Measurements from ENCODE around the gene CNTNAP1.

The CNTNAP1 gene

DNA sequence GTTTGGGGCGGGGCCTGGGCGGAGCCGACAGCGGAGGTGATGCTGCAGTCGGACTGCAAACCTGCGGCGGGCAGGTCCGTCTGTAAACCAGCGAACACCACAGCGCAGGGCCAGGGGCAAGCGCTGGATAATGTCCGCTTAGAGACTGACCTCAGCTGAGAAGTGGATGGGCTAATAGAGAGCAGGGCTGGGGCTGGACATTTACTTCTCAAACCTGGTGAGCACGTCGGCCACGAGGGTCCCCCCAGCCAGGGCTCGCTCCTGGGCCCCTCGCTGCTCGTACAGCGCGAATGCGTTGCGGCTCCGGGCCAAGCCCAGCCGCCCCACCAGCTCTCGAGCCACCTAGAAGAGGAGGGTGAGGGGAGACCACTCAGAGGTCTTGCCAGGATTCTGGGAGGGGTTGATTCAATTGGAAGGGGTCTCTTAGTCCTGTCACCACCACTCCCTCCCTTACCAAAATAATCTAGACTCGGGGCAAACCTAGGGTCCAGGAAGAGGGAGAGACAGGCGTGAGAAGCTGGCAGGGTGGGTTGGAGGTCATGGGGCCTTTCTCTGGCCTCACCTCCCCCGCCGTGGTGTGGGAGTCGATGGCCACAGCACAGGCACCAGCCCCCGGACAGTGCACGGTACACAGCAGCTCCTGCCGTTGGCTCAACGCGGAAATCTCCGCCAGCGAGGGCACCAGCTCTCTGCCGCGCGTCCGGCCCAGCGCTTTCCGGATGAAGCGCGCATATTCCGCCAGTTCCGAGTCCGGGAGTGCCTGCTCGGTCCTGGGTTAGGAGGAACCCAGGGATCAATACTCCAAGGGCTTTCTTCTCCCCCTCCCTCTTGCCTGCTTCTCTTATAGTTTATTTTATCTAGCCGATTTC, 11.3 kb upstream of the CNTNAP1 start:
- no peak for DNase-seq

DNA sequence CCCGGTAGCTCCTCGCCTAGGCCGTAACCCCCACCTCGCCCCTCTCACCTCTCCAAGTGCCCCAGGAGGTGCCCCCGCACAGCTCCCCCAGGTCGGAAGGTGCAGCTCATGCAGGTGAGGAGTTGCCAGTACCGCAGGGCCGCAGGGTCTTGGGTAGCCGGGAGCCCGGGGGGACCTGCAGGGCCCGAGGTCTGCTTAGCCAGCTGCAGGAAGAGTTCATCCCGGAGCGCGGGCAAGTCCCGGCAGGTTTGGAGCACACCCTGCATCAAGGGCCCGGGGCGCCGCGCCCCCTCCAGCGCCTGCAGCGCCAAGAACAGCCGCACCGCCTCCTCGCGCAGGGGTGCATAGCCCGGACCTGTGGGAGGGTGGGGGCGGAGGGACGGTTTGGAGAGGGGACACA, 10.3 kb upstream of the CNTNAP1 start:
- no peak for DNase-seq

DNA sequence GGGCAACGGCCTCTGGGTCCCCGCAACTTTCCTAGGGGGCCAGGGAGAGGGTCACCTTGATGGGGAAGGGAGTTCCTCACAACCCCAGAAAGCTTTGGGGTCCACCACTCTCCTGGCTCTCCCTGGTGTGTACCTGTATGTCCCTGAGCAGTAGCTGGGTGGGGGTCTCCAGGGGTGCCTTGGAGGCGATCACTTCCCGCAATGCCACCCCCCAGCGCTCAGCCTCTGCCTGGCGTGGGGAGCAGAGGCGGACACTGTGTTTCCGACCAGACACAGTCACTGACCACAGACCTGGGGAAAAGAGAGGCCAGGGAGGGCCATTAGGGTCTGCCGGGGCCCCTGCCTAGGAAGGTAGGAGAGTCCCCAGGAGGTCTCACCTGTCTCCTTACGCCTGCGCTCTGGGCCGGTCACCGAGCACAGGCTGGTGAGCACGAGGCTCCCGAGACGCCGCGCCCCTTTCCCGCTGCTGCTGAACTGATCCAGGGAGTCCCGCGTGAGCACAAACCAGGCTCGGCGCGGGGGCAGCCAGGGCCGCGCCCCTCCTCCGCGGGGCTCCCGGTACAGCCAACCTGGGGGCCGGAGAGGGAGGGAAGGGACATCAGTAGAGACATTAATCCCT, 9.0 kb upstream of the CNTNAP1 start:
- DNase-seq, result no peak

DNA sequence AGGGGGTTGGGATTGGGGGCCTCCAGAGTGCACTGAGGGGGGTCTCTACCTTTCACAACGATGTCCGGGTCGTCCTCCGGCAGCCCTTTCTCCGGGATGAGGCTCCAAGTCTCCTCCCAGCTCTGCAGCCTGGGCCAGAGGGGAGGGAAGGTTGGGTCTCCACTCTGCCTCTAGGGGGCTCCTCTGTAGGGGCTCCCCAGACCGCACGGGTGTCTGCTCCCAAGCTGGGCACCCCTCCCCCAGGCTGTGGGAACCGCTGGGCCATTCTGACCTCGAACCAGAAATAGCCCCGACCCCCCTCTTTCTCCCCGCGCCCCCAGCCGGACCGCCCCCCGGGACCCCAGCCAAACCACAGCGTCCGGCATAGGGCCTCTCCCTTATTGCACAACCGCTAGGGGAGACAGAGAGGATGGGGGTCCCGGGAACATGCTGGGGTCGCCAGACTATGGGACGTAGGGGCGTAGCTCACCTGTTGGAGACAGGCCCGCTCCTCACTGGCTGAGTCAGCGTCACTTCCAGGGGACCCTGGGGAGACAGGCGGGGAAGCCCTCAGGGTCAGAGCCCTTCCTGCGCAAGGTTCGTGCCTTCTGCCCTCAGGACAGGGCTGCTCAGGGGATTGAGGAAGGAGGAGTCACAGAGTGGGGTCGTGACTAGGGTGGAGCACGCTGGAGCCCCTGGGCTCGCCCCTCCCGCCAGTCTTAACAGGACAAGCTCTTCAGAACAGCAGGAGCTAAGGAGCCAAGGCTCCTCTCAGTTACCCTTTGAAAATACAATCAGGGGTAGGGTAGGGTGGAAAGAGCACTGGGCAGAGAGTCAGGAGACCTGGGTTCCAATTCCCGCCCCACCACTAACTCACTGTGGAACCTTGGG, 8.2 kb upstream of the CNTNAP1 start:
- peak; percentile 71 for DNase-seq

DNA sequence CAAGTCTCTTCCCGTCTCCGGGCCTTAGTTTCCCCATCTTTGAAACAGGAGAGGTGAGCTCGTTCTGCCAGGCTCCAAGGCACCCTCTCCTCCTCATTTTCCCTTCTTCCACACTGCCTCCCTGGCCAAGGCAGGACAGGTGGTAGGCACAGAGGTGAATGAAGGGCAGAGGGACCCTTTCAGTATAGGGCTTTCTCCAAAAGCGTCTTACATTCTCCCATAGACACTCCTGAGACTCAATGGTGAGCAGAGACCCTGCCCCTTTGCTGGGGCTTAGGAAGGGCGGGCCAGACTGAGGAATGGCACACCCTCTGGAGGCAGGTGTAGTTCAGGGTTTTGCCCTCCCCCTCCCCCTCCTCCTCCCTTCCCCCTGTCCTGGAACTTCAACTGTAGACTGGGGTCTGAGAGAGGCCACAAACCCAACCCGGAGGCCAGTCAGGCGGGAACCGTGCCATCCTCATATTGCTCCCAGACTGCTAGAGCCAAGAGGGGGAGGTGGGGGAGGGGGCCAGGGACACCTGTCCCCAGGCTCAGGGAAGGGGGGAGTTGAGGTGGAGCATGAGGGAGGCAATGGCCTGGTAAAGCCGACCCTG, 7.5 kb upstream of the CNTNAP1 start:
- DNase-seq, result no peak

DNA sequence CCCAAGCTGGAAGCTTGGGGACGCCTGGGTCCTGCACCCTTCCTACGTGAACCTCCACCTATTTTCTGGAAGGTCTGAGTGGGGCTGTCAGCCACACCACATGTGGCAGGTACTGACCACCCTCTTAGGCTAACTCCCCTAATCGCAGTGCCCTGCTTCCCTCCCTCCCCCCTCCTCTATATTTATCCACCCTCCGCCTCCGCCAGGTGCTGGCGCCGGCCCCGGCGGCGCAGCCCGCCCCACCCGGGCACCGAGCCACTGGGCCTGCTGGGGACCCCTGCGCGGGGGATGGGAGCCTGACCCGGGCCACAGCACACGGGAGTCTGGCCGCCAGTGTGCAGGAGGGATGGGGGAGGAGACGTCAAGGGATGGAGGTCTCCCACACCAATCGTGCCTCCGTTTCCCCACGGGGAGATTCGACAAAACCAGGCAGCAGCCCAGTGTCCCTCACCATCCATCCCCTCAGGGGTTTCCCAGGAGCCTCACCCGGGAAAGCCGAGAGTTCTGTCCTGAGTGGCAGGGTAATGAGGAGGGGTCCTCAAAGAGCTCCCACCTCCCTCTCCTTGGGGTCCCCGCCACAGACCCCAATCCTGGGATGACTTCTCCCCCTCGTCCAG, 6.9 kb upstream of the CNTNAP1 start:
- DNase-seq, result no peak

DNA sequence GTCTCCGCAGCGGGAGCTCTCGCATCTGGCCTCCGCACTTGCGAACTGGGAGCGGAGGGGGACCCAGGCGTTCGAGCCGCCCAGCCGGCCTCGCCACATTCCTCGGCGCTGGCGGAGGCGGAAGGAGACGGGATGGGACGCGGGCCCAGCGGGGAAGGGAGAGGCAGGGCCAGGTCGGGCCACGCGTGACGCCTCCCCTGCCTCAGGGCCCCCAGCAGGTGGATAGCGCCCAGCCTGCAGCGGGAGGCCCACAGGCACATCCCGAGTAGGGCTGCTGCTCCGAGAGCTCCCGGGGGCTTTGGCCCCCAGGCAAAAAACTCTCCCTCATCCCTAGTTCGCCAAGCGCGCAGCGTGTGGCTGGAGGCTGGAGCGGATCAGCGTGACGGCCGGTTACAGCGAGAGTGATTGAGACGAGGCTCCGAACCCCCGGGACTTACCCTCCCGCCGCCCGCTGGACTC, 6.3 kb upstream of the CNTNAP1 start:
- DNase-seq, result peak; percentile 69

DNA sequence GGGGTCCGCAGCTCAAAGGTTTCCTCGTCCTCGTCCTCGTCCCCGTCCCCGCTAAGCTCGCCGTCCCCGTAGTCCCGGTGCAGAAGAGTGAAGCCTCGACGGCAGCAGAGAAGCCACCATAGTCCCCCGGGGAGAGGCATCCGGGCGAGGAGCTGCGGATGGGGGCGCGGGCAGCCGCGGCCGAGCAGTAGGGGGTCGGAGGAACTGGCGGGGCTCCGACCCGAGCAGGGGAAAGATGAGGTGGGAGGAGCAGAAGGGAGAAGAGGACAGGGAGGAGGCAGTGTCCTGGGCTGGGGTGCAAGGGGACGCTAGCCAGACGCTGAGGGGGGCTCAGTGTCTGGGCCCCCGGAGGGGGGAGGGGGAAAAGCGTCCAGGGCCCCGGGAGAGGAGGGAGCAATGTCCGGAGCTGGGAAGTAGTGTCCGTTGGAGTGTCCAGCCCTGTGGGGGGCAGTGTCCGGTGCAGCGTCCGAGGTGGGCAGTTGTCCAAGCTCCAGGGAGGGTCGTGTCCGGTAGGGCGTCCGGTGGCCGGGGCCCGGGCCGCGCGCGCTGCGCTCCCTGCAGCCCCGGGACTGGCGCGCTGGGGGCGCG, 5.8 kb upstream of the CNTNAP1 start, which contains the start of gene PLEKHH3:
Gene PLEKHH3, minus strand, starts transcription at position 571 of the 588 bp plus-strand sequence. Its CDS starts 431 bp downstream, at position 140.
- no peak for DNase-seq

DNA sequence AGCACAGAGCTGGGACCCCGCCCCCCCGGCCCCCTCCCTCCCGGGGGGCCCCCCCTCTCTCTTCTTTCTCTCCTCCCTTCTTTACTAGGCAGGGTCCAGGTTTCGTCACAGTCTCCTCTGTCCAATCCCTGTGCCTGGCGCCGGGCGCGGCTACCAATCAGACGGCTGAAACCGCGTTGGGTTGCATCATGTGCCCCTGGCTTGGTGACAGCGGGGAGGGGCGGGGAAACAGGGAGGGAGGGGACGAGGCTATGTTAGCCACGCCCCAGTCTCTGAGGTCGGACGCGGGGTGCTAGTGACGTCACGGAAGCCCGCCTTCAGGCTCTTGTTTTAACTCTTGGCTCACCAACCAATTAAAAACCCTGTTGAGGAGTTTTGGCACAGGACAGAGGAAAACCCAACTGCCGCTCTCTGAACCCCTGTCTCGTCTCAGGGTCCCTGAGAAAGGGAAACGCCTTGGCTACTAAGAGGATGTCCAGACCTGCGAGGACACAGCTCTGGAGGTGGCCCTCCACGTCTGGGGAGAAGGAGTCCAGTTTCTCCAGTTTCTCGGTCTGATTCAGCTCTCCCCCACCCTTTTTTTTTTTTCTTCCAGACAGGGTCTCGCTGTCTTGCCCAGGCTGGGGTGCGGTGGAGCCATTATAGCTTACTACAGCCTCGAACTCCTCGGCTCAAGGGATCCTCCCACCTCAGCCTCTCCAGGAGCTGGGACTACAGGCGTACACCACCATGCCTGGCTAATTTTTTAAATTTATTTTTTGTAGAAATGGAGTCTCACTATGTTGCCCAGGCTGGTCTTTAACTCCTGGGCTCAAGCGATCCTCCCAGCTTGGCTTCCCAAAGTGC, 5.1 kb upstream of the CNTNAP1 start:
- peak; percentile 99 for DNase-seq

DNA sequence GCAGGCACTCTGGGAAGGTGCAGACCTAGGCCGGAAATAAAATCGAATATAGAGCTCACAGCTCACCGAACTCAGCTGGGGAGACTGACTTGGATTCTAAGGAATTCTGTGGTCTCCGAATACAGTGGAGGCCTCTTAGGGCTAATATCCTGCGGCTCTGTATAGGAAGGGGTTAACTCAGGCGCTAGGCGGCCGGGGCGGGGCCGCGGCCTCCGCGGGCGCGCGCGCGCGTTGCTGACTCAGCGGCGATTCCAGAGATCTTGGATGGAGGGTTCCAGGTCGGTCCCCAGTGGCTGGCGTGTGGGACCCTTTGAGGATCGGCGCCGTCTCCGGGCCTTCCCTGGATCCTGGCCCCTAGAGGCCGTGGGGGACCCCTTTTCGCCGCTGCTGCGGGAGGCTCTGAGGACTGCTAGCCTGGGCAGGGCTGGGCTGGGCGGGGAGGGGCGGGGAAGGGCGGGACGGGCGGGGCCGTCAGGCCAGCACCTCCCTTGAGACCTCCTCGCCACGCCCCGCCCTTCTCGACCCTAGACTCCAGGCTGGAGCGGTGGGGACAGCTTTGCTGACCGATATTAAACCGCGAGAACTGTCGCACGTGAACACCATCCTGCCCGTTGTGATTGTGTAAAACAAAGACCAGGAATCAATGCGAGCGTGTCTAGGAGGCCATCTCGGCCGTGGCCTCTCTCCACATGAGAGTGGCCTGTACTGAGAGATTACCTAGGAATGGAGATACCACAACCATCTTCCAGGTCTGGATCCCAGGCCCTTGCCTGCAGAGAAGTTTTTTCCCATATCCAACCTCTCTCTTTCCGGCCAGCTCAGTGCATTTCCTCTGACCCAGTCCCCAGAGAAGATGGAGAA, 4.2 kb upstream of the CNTNAP1 start:
- DNase-seq, result peak; percentile 93

DNA sequence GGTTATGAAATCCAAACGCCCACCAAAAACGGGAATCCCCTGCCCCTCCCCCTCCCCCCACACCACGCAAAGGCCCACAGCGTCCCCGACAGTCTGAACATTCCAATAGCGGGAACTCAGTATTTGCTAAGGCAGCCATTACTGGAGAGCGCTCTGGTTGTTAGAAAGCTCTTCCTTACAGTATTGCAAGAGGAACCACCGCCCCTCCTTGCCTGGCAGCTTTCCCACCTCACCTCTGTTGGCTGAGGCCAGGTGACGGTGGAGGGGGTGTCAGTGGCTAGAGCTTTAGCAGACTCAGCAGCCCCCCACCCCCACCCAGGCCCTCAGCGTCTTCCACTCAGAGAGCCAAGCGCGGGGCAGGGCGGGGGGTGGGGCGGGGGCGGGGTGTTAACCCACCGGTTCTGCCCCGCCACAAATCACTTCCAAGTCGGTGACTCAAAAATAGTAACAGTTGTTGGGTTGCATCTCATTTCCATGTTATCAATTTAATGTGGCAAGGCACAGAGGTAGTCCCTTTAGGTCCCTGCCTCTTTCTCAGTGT, 3.3 kb upstream of the CNTNAP1 start:
- peak; percentile 80 for DNase-seq

DNA sequence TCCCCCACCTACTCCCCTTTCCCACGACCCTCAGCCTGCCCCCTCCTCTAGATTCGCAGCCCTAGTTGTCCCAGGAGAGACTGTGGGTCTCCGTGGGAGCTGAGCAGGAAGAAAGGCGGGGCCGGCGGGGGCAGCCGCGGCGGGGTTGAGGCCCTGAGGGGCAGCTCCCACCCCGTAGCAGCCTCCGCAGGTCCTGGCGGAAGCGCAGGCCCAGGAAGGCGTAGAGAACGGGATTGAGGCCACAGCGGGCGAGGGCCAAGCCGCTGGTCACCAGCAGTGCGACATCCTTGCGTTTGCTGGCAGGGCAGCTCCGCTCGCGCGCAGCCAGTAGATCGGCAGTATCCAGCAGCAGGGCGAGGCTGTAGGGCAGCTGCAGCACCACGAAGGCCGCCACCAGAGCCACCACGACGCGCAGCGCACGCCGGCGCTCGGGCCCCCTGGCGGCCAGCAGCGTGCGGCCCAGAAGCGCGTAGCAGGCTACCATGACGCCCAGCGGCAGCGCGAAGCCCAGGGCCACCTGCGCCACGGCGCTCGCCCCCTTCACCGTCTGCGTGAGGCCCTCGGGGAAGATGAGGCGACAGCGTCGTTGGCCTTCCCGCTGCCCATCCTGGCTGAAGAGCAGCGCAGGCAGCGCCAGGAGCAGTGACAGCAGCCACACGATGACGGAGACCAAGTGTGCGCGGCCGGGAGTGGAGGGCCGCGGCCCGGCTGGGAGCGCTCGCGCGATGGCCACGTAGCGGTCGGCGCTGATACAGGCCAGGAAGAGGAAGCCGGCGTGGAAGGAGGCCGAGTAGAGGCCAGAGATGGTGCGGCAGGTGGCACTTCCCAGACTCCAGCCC, 2.6 kb upstream of the CNTNAP1 start:
- DNase-seq, result peak; percentile 91

DNA sequence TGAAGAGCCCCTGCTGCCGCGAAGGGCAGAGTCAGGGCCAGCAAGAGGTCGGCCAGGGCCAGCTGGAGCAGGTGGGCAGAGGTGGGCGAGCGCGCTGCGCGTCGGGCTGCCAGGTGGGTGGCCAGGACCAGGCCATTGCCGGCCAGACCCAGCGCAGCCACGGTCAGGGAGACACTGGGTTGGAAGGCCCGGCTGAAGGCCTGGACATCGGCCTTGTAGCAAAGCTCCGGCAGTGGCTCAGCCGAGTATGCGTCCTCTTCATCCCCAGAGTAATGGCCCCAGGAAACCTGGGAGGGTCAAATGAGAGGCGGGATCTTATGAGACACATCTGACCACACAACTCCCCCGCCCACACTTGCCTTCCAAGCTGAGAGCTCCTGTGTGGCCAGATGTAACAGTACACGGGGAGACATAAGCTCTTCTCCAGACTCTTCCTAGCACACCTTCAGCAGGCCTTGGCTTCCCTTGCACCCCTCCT, 2.0 kb upstream of the CNTNAP1 start:
- no peak for DNase-seq

DNA sequence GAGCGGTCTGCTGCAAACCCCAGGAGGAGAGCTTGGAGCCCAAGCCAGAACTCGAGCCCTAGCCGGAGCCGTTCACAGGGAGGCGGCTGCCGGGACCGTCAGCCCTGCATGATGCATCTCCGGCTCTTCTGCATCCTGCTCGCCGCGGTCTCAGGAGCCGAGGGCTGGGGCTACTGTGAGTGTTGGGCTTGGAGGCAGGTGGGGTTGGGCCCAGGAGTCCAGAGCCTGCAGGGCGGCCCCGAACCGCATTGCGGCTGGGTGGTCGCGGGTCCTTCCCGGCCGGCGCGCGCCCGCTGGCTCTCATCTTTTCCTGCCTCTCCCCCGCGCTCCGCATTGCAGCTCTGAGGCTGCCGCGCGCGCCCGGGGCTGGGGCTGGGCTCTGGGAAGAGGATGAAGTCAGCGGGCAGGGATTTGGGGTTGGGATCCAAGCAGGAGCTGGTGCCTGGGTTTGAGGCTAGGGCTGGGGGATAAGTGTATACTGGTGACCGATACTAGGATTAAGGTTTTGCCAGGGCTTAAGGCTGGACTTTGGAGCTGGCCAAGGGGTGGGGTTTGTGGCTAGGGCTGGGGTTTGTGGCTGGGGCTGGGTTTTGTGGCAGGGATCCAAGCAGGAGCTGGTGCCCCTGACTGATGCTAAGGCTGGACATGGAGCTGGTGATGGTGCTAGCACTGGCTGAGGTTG, 532 bp downstream of the CNTNAP1 start:
- peak; percentile 75 for DNase-seq

DNA sequence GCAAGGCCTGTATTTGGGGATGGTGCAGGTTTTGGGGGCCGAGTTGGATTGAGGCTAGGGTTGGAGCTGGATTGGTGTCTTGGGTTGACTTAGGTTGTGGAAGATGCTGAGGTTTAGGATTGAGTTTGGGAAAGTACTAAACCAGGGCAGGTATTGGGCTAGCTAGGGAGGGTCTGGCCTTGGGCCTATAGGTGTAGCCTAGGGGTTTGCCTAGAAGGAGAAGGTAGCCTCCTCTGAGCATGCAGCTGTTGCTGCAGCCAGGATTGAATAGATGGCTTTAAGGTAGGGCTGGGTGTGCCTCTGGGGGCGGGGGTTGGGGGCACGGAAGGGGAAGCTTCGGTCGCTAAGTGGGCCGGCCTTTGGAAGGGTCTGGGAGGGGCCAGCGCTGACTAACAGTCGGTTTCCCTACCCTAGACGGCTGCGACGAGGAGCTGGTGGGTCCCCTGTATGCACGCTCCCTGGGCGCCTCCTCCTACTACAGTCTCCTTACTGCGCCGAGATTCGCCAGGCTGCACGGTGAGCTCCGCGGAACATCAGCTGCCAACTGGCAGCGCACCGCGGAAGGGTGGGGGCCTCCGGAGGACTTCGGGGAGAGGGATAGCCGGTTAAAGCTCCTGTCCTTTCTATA, 1.2 kb downstream of the CNTNAP1 start:
- peak; percentile 67 for DNase-seq

DNA sequence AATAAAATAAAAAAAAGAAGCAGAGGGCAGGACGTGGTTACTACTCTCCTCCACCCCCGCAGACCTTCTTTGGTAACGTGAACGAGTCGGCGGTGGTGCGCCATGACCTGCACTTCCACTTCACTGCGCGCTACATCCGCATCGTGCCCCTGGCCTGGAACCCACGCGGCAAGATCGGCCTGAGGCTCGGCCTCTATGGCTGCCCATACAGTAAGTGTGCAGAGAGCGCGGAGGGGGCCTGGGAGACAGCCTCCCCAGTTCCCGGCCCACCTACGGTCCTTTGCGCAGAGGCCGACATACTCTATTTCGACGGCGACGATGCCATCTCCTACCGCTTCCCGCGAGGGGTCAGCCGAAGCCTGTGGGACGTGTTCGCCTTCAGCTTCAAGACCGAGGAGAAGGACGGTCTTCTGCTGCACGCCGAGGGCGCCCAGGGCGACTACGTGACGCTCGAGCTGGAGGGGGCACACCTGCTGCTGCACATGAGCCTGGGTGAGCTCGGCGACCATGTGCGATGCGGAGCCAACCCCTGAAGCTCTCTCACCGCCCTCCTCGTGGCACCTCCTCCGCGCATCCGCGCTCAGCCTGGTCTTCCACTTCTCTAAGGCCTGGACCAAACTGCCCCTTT, 2.7 kb downstream of the CNTNAP1 start:
- no peak for DNase-seq

DNA sequence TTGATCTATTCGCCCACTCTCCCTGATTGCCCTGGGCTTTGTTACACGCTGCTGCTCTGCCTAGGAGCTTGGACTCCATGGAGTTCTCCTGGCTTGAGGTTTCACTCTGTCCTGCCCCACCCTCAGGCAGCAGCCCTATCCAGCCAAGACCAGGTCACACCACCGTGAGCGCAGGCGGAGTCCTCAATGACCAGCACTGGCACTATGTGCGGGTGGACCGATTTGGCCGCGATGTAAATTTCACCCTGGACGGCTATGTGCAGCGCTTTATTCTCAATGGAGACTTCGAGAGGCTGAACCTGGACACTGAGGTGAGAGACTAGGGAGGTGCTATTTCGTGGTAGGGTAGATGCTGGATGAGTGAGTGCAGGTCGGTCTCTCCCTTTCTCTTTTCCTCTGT, 3.5 kb downstream of the CNTNAP1 start:
- DNase-seq, result no peak

Measured in activated effector memory CD4-positive, alpha-beta T cell treated with anti-CD3 and anti-CD28 coated beads, Interleukin-2, amount 50 U/mL, for 16 hours (primary cell).